ENCODE data around the gene KCNS3. TPM values are rescaled to one million over a fixed set of nuclear protein-coding genes. Genes with fewer than 3 reads are reported as not detected.

KCNS3 gene
- total and polyA plus RNA-seq, 2 of the 4 experiments (the other 2 are of a cell fraction), result 2.9 to 4.3 TPM

- TF ChIP-seq SMC3 (IDR thresholded peaks at IDR 0.05; ENCODE audit: low read depth, low read length) (peak; percentile 11; the same call in 1 of the 2 replicates), NFE2L2 (IDR thresholded peaks at IDR 0.05; ENCODE audit: low read depth, low read length) (no peak), FOS (IDR thresholded peaks at IDR 0.05; ENCODE audit: low read depth, low read length) (no peak)
- H2AK5ac ChIP-seq (ENCODE audit: low read depth, low read length), result peak overlapping the region; percentile 92
- no peak overlapping the region for H3K9ac ChIP-seq (ENCODE audit: low read depth, low read length)
- ATAC-seq (ENCODE audit: low read depth) (peak; percentile 56), DNase-seq (peak; percentile 86)
- POLR2A ChIA-PET (ENCODE audit: unreplicated experiment), result no interaction called here
- H3K9me1 ChIP-seq (ENCODE audit: insufficient read depth, low read length), result peaks cover 21% of the 10 kb centered on the region
- peak overlapping the region; percentile 86 for H3K23ac ChIP-seq (ENCODE audit: low read depth, low read length)
- H2BK120ac ChIP-seq (ENCODE audit: low read depth, low read length), result peak overlapping the region; percentile 97
- no peak overlapping the region for H3K27ac ChIP-seq (ENCODE audit: insufficient read depth, low read length)
- H3K36me3 ChIP-seq (ENCODE audit: control insufficient read depth, insufficient read depth, low read length), result no peaks in the 10 kb centered on the region
- H3K14ac ChIP-seq (replicated peaks; ENCODE audit: low read depth, low read length), result peak overlapping the region; percentile 77
- H2AK9ac ChIP-seq (replicated peaks; ENCODE audit: low read depth, low read length, poor library complexity), result peak overlapping the region; percentile 65
- H2BK5ac ChIP-seq (ENCODE audit: low read depth, low read length, poor library complexity, severe bottlenecking), result peak overlapping the region; percentile 76
- H4K8ac ChIP-seq (ENCODE audit: low read depth in 2 of 2, low read length in 2 of 2), result peak overlapping the region; percentile 49 to 89
- H4K20me1 ChIP-seq (ENCODE audit: insufficient read depth, low read length), result no peaks in the 10 kb centered on the region
- peak overlapping the region; percentile 83 for H2AFZ ChIP-seq (replicated peaks; ENCODE audit: low read length, poor library complexity)
- H3K4me3 ChIP-seq (ENCODE audit: insufficient read depth, low read depth, low read length), result no peak overlapping the region
- no TSS peak for BruUV-seq (replicated peaks)
- peak overlapping the region; percentile 97 for H2BK20ac ChIP-seq (ENCODE audit: low read depth, low read length)
- dilution Hi-C loops (cut with HindIII; ENCODE audit: low sequenced_read_pairs, unreplicated experiment), result no loop called here
- intact Hi-C loops (cut with micrococcal nuclease), result loop anchor here (1.0 to 5.0 kb wide), 3 partner anchors 102 to 398 kb away; partner anchors contain the start of gene KCNS3
- peak overlapping the region; percentile 42; the same call in 1 of the 2 replicates for H4K5ac ChIP-seq (ENCODE audit: low read depth, low read length)
- peak overlapping the region; percentile 81; the same call in 1 of the 2 replicates for H3K18ac ChIP-seq (ENCODE audit: low read depth, low read length)
- H3K79me1 ChIP-seq (ENCODE audit: low read depth in 1 of 2, low read length in 2 of 2), result no peaks in the 10 kb centered on the region; a peak in 1 of 4 replicates
- H4K91ac ChIP-seq (ENCODE audit: insufficient read depth, low read depth, low read length), result peak overlapping the region; percentile 93
- CTCF ChIA-PET, result interaction anchor here (1.0 kb wide), 1 partner anchor 10 kb away, joined by 3 read pairs; no protein-coding TSS in a partner anchor
- H3K4me2 ChIP-seq (ENCODE audit: low read depth, low read length), result no peak overlapping the region
- no peak overlapping the region; the same call in 1 of the 2 replicates for H3K56ac ChIP-seq (ENCODE audit: extremely low read depth, insufficient read depth, low read length)
- no peaks in the 10 kb centered on the region for H3K9me3 ChIP-seq (ENCODE audit: control insufficient read depth, insufficient read depth, low read length)
- H2BK15ac ChIP-seq (ENCODE audit: low read depth, low read length), result peak overlapping the region; percentile 53; the same call in 2 of the 3 replicates
- peak overlapping the region; percentile 89 for H3K4ac ChIP-seq (ENCODE audit: low read depth, low read length)
- H3K4me1 ChIP-seq (ENCODE audit: control insufficient read depth, insufficient read depth, low read length), result peaks cover 17% of the 10 kb centered on the region
- in situ Hi-C loops (cut with MboI; ENCODE audit: low sequenced_read_pairs), result loop anchor here (10.0 kb wide), 1 partner anchor 385 kb away; no protein-coding TSS in a partner anchor
- no peaks in the 10 kb centered on the region for H3K27me3 ChIP-seq (ENCODE audit: control insufficient read depth, insufficient read depth, low read length)
These were observed 101.2 kb downstream of the KCNS3 start for GRCh38 chr2:17979707-17980106.

Data from IMR-90 (cell line).